Lower leg skin (tissue), 3 donors: Measurements from ENCODE around the gene PIK3AP1.

Source experiments
- POLR2A ChIP-seq, 2 donors: fragments of 450-650 bp; IDR thresholded peaks; one replicate each; pipeline ENCODE4 v1.6.1; 2016 to 2017; ENCODE audit warnings: antibody characterized with exemption in 2 of 2, mild to moderate bottlenecking in 1 of 2, moderate library complexity in 1 of 2
- TF ChIP-seq, protein P1 (sequence below), 3 donors: fragments of 450-650 bp; IDR thresholded peaks; one replicate each; pipeline ENCODE4 v1.5.1; 2016; ENCODE audit warnings: antibody characterized with exemption in 3 of 3, mild to moderate bottlenecking in 3 of 3, moderate library complexity in 2 of 3

DNA sequence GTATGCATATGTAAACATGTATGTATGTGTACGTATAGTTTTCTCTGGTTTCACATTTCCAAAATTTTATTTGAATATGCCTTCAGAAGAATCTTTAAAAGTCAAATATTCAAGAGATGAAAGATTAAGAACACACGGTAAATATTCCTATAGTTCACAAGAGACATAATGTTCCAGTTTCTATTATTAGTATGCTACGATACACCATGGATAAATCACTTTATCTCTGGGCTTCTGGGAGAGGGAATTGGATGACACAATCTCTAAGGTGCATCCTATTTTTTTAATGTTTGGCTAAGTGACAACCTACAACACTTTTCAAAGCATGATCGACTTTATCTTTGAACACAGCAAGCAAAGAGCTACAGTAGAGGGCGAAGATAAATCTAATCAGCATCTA lies 147.3 kb downstream of the PIK3AP1 start:
- TF ChIP-seq, protein P1, sequence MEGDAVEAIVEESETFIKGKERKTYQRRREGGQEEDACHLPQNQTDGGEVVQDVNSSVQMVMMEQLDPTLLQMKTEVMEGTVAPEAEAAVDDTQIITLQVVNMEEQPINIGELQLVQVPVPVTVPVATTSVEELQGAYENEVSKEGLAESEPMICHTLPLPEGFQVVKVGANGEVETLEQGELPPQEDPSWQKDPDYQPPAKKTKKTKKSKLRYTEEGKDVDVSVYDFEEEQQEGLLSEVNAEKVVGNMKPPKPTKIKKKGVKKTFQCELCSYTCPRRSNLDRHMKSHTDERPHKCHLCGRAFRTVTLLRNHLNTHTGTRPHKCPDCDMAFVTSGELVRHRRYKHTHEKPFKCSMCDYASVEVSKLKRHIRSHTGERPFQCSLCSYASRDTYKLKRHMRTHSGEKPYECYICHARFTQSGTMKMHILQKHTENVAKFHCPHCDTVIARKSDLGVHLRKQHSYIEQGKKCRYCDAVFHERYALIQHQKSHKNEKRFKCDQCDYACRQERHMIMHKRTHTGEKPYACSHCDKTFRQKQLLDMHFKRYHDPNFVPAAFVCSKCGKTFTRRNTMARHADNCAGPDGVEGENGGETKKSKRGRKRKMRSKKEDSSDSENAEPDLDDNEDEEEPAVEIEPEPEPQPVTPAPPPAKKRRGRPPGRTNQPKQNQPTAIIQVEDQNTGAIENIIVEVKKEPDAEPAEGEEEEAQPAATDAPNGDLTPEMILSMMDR (IDR thresholded peaks at IDR 0.05): no peak
- no peak for TF ChIP-seq POLR2A (IDR thresholded peaks at IDR 0.05)
